Skin of body (tissue), 2 donors: ENCODE data around the gene C1QTNF6. TPM values are rescaled to one million over a fixed set of nuclear protein-coding genes. Genes with fewer than 3 reads are reported as not detected.
"Not testable (repeated sequence)": the region's sequence is repeated elsewhere in the genome, so short reads cannot be mapped to it uniquely, and the experiment has no call there.

Source experiments
- DNase-seq: peaks from one replicate; lab custom pipeline; 2025; lab: John Stamatoyannopoulos, UW
- total RNA-seq: library from RNA; depleted of rRNA; stranded (reverse); fragments of >200 nt; gene quantifications from one replicate; pipeline ENCODE4 v1.2.3, GENCODE V29; 2014

Gene C1QTNF6
- total RNA-seq, 1 donor from 2014 or later, result 15.0 TPM

DNA sequence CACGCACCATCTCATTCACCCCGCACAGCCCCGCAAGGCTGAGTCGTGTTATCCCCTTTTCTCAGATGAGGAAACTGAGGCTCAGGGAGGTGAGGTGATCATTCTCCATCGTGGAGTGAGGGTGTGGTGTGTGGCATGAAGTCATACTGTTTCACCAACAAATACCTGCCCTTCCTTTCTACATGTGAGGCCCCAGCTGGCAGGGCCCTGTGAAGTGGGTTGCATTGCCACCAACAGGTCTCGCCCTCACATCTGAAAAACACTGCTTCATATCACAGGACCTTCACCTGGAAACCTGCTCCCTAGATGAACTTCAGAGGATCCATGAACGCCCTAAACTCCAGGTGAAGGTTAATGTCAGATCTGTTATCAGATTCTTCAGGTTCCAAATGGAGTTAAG, 19.9 kb upstream of the C1QTNF6 start:
- no peak for DNase-seq

DNA sequence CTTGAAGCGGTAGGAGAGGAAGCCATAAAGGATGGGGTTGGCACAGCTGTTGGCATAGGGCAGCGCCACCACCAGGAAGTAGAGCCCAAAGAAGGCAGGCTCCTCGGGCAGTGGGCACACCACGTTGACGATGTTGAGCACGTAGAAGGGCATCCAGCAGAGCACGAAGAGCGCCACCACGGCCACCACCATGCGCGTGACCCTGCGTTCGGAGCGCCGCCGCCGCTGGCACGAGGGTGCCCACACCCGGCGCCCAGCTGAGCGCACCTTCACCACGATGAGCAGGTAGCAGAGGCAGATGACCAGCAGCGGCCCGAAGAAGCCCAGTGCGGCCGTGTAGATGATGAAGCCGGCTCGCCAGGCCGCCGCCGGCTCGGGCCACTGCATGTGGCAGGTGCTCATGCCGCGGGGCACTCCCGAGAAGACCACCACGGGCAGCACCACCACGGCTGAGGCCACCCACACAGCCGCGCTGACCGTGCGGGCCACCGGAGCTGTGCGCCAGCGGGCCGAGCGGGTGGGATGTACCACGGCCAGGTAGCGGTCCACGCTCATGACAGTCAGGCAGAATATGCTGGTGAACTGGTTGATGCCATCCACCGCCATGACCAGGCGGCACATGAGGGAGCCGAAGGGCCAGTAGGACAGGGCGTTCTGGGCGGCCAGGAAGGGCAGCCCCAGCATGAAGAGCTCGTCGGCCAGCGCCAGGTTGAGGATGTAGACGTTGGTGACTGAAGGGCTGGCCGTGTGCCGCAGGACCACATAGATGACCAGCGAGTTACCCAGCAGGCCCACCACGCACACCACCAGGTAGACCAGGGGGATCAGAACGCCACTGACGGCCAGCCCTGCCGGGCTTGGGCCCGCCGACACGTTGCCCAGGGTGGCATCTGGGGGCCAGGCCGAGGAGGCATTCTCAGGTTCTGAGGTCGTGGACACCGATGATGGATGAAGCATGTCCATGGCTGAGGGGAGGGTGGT, 19.1 kb upstream of the C1QTNF6 start:
- no peak for DNase-seq

DNA sequence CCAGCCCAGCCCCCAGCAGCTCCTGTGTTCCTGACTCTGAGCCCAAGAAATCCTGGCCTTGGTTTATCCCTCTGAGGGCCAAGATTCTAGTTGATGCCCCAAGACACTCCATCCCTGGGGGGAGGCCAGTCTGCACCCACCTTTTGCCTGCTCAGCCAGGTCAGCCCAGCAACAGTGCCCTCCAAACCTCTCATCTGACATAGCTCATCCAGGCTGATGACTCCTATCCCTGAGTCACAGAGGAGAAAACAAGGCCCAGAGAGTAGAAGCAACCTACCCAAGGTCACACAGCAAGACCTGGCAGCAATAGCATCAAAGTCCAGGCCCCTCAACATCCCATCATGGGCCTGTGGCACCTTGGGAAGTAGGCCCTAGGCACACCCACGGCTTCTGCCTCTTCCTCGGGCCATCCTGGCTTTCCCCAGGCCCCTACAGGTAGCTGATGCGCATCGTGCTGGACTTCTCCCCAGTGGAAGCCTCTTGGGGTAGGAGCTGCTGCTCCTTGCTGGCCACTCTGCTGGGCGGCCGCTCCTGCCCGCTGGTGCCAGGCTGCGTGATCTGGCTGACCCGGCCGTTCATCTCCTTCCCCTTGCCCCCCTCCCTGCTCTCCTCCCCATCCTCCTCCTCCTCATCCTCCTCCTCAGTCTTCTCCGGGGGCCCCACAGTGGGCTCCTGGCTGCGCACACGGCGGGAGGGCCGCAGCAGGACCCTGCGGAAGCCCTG, 18.2 kb upstream of the C1QTNF6 start:
- no peak for DNase-seq

DNA sequence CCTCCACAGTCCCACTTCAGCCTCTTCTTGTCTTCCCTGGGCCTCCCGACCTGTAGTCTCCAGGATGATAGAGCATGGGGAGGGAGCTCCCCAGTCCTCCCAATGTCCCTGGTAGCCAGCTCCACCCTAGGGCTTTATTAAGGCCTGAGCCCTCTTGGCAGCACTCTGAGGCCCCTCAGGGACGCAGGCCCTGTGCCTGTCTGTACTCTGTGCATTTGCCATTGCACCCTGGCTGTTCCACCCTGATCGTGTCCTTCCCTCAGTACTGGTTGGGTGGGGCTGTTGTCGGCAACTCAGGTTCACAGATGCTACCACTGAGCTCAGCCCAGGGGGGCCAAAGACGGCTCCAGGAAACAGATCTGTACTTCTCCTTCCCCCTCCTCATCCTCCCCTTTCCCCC, 17.0 kb upstream of the C1QTNF6 start:
- DNase-seq, result no peak

DNA sequence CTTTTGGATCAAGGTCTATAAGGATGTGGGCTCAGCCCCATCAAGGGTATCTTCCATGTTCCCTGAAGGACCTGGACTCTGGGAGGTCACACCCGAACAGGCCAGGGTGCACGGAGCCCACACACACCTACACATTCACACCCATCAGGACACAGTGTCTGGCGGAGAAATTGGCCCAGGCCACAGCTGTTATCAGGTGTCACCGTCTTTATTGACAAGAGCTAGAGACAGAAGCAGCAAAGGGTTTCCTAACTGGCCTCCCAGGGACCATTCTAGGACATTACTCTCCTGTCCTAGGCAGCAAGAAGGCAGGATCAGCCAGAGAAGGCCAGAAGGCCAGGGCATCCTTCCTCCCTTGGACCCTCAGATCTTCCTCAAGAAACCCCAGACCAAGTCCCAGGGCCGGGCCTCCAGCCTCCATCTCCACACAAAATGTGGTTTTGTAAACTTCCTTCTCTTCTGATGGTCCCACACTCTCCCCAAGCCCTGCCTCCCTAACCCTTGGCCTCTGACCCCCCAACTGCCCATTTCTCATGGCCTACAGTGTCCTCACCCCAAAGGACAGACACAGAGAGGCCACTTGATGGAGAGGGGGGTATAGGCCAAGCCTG, 16.1 kb upstream of the C1QTNF6 start:
- DNase-seq, result no peak

DNA sequence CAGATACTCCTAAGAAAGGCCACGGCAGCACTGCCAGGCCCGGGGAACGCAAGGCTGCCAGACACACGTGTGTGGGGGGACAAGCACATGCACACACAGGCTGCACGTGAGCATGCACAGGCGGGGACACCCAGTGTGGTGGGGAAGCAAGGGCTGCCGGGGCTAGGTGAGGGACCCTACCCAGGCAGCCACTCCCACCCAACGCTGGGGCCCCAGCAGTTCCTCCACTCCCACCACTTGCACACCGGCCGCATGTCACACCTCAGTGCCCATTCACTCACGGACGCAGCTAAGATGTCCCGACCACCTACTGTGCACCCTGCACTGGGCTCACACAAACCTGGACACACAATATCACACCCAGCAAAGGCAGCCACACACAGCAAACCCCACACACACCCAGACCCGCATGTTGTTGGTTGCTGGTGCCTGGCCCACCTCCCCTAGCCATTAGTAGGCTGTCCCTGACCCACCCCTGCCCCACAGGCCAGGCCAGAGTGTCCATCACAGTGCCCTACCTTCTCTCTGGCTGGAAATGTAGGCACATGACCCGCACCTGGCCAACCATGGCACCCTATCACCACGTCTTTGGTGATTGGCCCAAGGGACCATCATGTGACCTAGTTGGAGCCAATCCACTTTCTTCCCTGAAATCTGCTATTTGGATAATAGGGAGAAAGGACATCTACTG, 15.5 kb upstream of the C1QTNF6 start:
- no peak for DNase-seq

DNA sequence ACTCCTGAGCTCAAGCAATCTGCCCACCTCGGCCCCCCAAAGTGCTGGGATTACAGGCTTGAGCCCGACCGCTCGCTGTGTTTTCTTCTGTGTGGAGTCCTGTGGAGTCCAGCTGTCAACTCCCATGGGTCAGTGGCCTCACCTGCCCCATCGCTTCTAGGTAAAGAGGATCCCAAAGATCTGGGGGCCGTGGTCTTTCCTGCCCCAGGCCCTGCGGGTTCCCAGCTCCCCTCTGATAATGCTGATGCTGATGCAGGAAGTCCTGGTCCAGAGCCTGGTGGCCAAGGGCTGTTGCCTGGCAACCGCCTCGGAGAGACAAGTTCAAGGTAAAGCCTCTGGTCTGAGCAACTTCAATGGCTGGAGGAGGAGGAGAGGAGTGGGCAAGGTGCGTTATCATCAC, 14.7 kb upstream of the C1QTNF6 start:
- DNase-seq, result no peak

DNA sequence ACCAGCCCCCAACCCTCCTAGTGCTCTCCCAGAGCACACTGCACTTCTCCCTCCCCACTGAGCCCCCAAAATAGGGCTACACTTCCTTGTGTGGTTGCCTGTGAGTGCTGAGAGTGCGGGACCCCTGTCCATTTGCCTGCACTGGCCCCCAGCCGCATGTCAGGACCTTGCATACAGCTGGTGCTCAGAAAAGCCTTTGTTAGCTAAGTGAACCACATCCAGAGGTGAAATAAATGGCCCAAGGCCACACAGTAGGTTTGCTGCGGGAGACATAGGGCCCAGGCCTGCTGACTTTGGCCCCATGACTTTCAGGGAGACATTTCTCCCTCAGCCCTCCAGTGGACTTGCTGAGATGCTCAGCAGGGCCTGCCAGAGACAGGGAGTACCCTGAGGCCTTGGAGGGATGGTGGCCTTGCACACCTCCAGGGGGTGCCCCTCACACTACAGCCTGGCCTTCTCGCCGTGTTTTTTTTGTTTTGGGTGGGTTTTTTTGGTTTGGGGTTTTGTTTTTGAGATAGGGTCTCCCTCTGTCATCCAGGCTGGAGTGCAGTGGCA, 14.0 kb upstream of the C1QTNF6 start:
- DNase-seq, result no peak

DNA sequence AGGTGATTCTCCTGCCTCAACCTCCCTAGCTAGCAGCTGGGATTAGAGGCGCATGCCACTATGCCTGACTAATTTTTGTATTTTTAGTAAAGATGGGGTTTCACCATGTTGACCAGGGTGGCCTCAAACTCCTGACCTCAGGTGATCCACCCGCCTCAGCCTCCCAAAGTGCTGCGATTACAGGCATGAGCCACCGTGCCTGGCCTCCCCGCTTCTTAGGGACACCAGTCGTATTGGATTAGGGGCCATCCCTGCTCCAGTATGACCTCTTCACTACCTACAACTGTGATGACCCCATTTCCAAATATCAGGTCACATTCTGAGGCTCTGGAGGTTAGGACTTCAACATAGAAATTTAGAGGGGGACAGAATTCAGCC, 13.4 kb upstream of the C1QTNF6 start:
- not testable (repeated sequence) for DNase-seq

DNA sequence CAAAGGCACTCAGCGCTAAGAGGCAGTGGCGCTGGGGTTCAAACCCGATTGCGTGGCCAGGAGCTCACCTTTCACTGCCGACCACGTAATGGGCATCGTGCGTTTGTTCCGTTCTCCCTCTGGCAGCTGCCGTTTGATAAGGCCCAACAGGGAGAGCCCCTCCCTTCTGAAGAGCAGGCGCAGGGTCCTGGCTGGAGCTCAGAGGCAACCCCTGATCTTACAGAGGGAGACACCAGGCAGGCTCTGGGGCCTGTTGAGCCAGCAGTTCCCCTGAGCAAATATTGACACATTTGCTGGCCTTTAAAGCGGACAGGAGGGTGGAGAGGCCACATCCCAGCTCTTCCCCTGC, 11.7 kb upstream of the C1QTNF6 start:
- no peak for DNase-seq

DNA sequence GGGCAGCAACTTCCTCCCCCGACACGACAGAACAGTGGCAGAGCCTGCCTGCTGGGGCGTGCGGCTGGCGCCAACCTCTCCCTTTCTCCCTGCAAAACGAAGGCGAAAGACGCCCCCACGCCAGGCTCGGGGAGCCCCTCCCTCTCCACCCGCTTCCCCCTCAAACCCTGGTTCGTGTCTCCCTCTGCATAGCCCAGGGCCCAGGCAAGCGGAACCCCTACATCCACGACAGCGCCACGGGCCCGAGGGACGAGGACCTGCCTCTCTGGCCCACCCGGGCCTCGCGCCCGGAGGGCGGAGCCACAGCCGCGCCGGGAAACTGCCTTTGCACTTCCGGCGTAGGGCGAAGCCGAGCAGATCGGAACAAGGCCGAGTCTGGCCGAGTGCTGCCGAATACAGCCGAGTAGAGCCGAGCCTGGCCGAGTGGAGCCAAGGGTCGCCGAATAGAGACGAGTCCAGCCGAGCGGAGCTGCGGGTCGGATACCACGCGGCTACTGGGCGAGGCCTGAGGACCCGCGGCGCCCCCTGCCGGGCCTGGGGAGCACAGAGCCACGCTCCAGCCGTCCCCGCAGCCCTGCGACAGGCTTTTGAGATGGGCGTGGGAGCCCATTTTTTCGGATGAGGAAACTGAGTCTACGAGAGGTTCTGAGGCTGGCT, 11.2 kb upstream of the C1QTNF6 start:
- peak; percentile 98 for DNase-seq

DNA sequence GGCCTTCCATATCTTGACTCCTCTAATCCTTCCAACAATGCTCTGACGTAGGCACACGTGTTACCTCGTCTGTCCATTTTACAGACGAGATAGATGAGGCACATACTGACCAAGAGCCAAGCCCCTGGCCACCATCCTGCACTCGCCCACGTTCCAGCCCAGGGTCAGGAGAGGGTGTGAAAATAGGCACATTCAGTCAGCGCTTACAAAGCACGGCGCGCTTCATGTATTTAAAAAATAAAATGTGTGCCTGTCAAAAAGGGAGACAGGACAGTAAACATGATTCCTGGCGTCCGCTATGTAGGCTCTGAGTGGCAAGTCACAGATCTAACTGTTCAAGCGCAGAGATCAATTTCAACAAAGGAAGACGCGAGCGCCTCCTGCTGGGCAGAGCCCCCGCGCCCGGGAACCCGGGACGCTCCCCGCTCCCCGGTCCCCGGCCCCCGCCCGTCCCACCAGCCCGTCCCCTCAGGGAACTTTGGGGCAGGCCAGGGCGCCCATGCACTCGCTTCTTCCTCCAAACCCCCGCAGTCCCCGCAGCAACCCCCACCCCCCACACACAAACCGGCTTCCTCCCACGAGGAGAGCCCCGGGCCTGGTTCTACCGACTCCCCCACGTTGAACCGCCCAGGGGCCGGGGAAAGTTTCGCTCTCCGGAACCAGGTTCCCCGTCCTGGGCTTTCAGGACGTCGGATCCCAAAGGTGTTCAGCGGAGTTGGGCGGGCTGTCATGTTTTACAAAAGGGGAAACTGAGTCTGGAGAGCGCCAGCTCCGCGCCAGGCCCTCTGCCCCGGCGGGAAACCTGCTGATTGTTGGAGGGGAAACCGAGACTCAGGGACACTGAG, 10.4 kb upstream of the C1QTNF6 start:
- DNase-seq, result peak; percentile 84

DNA sequence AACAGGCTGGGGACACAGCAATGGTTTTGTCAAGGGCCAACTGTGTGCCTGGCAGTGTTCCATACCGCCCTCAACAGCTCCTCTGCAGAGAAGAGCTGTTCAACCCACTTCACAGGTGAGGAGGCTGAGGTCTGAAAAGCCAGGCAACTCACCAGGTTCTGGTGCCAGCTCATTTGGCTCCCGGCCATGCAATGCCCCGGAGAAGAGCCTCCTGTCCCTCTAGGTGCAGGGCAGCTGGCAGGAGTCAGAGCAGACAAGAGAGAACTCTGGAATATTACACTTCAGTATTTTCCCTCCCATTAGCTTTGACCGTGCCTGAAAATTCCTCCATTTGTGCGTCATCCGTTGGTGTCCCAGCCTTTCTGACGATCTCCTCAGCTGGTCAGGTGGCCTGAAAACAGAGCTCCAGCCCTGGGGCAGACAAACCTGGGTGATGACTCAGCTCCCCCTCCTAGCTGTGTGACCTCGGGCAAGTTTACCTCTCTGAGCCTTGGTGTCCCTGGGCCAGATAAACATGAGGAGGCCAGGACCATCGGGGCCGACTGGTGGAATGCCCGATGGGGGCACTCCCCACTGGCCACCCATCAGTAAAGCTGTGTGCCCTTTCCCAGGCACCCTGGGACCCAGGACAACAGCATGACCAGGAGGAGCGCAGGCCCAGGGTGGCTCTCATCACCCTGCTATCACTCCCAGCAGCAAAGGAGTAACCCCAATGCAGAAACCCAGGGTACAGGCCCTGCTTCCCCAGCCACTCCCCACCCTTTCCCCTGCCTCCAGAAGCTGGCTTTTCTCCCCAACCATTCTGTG, 9.6 kb upstream of the C1QTNF6 start:
- no peak for DNase-seq

DNA sequence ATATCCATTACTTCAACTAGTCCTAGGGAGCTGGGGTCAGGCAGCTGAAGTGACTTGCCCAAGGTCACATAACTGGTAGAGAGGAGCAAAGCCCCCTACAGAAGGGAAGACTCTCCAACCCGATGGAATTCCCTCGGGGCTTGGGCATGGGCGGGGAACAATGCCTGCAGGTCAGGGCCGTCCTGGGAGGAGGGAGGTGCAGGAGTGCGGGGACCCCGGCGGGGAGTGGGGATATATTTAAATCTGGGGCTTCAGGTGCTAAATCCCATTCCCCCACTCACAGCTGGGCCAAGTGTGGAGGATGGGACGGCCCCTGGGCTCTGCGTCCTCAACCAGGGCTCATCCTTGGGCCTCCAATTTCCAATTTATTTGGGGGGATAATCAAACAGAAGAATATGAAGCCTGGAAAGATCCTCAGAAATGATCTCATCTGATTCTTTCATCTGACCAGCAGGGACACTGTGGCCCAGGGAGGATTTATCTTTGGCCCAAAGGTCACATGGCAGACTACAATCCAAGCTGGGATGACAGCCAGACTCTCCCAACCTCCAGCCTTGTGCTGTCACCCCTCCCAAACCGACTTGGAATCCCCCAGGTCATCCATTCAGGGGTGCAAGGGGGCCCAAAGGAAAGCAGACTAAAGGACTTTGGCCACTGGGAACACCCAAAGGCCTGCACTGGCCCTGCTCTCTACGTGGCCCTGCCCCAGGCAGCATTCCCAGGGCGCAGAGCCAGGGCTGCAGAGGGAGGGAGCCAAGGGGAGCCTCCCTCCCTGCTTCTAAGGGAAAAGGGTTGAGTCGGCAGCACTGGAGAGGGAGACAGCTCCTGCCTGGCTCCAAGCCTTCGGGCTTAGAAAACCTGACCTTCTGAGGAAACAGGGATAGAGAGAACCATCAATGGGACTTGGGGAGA, 8.7 kb upstream of the C1QTNF6 start:
- peak; percentile 51 for DNase-seq

DNA sequence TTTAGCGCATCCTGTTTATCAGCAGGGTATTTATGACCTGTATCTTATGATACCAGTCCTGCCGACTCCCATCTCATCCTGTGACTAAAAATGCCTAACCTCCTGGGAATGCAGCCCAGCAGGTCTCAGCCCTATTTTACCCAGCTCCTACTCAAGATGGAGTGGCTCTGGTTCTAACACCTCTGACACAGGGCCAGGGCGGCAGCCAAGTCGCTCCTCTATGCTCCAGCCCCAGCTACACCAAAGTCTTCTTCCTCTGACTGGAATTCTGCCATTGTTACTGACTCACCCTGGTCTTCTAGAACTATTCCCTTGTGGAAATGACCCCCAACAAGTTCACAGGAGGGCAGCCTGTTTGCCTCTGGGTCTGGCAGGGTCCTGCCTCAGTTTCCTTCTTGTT, 7.9 kb upstream of the C1QTNF6 start:
- no peak for DNase-seq

DNA sequence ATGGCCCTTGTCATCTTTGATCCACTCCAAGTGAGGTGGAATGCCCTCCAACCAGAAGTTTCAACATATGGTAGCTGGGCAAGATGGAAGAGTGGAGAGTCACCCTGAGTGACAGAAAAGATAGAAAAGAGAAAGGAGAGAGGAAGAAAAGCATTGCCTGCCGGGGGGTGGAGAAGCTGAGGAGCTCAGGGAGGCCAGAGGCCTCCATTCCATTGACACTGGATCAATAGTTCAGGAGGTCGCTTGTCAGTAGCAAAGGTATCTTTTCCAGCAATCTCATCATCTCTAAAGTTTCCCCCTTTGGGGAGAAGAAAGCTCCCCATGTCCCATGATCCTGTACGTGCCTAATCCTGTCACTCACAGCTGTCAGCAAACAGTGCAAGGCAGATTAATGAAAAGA, 6.7 kb upstream of the C1QTNF6 start:
- DNase-seq, result no peak

DNA sequence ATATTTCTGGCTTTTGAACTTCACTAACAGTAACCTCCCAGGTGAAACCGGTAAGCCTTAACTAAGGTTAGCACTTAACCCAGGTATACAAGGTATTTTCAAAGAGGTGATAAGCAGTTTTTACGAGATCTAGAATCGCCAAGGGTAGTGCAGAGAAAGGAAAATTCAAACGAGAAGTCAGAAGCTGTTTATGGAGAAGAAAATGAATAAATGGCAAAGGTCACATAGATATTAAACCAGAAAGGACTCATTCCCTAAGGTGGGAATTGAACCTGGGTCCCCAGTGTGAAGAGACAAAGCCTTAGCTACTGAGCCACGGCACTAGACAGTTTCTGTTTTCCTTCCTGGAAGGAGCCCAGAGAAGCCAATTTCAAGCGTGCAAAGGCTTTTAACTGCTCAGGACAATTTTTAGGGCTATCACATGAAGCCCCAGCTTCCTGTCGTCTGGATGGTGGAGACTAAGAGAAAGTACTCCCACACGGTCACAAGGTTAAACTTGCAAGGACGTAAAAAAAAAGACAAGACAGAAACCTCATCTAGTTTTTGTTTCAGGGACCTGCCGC, 5.7 kb upstream of the C1QTNF6 start:
- no peak for DNase-seq

DNA sequence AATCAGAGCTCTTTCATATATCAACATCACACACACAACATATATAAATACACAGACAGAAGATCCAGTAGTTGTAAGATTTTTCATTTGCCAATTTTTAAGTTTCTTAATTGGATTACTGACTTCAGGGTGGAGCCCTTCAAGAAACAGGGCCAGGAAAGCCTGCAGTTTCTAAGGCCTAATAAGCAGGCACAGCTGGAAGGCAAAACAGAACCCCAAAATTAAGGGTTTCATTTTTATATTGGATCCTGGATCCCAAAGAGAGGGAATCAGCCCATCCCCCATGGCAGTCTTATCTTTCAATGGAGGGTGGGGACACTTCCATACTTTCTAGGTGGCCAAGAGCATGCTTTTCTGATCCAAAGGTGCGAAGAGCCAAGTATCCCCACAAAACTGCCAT, 4.7 kb upstream of the C1QTNF6 start:
- no peak for DNase-seq
